ENCODE data around the gene DENND1B.
"Not testable (repeated sequence)": the region's sequence is repeated elsewhere in the genome, so short reads cannot be mapped to it uniquely, and the experiment has no call there.

DENND1B gene

DNA sequence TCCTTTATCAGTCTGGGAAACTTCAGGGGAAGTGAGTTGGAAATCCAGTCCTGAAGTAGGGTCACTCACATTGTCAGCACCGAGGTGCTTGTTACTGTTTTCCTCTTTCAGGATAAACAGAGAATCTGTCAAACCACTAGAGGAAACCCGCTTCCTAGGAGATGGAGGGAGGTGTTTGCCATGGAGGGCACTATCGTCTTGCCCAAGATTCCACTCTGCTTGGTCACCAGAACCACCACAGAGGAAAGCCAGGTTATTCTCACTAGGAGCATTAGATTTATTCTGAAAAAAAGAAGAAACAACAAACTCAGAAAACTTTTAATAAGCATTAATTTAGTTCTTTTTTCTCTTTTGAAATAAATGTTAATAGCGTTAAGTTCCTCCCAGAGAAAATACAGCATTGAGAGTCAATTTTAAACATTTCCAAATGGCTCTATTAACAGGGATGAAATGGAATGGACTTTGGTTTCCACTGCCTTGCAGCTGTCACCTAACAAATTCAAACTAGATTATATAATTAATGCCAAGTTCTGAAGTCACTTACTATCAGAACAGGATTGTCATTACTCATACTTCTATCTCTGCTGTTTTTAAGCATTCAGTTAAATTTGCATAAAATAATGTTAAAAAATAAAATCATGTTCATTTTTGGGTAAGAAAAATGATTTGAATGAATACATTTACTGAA is 264.4 kb downstream of the DENND1B start:
- H3K36me3 Mint-ChIP-seq = peaks cover 21% of the 10 kb centered on the region
- H3K4me3 Mint-ChIP-seq = no peak overlapping the region
- no peaks in the 10 kb centered on the region for H3K9me3 Mint-ChIP-seq (ENCODE audit: low read depth)
- no peaks in the 10 kb centered on the region for H3K4me1 Mint-ChIP-seq (ENCODE audit: low read depth)
- no peaks in the 10 kb centered on the region for H3K27me3 Mint-ChIP-seq
- no peak overlapping the region for H3K27ac Mint-ChIP-seq

DNA sequence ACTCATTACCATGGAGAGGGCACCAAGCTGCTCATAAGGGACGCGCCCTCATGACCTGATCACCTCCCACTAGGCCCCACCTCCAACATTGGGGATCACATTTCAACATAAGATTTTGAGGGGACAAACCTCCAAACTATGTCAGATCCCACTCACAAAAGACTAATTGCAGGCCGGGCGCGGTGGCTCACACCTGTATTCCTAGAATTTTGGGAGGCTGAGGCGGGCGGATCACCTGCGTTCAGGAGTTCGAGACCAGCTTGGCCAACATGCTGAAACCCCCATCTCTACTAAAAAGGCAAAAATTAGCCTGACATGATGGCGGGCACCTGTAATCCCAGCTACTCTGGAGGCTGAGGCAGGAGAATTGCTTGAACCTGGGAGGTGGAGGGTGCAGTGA is 278.6 kb downstream of the DENND1B start:
- Mint-ChIP-seq H3K27me3 (no peaks in the 10 kb centered on the region), H3K27ac (no peak overlapping the region), H3K4me3 (no peak overlapping the region), H3K36me3 (no peaks in the 10 kb centered on the region), H3K4me1 (ENCODE audit: low read depth) (no peaks in the 10 kb centered on the region), H3K9me3 (ENCODE audit: low read depth) (no peaks in the 10 kb centered on the region)

DNA sequence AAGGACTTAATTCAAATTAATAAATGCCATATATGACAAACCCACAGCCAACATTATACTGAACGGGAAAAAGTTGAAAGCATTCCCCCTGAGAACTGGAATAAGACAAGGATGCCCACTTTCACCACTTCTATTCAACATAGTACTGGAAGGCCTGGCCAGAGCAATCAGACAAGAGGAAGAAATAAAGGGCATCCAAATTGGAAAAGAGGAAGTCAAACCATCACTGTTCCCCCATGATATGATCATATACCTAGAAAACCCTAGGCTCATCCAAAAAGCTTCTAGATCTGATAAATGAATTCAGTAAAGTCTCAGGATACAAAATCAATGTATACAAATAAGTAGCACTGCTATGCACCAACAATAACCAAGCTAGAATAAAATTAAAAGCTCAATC is 283.8 kb downstream of the DENND1B start:
- H3K9me3 Mint-ChIP-seq (ENCODE audit: low read depth); H3K27ac Mint-ChIP-seq; H3K4me3 Mint-ChIP-seq; H3K27me3 Mint-ChIP-seq; H3K4me1 Mint-ChIP-seq (ENCODE audit: low read depth); H3K36me3 Mint-ChIP-seq: not testable (repeated sequence)

DNA sequence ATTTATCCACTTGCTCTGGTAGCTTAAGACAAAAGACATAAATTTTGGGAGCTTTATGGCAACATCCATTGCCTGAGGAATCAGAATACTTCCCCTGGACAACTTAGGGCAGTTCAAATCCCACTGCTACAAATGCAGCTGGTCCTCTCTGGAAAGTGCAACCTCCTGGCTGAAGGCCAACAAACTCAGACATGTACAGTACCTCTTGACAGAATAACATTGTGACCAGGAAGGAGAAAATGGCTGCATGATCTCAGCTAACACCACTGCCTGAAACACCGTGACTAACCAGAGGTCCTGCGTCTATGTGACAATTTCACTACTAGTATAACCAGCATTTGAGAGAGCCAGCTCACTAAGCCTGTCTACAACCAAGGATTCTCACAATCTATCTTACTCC is 288.3 kb downstream of the DENND1B start:
- Mint-ChIP-seq H3K27me3 (no peaks in the 10 kb centered on the region), H3K27ac (no peak overlapping the region), H3K36me3 (peaks cover 5% of the 10 kb centered on the region), H3K4me1 (ENCODE audit: low read depth) (peaks cover 2% of the 10 kb centered on the region), H3K4me3 (no peak overlapping the region), H3K9me3 (ENCODE audit: low read depth) (peaks cover 4% of the 10 kb centered on the region)

DNA sequence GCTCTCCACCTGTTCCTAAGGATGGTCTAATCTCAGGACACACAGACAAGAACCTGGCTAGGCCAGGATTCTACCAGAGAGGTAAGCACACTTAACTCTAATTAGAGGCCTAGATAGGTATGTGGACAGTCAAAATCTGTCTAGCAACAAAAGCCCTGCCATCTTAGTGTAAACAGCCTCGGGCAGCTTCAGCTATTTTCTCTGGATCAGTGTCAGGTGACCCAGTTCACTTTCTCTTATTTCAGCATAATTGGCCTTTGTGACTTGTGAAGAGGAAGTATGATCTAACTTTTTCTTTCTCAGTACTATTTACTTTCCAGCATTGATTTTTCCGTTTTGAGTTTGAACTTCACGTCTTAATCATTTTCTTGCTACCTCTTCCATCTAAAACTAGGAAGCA is 289.5 kb downstream of the DENND1B start:
- no peak overlapping the region for H3K4me3 Mint-ChIP-seq
- H3K27ac Mint-ChIP-seq = no peak overlapping the region
- H3K27me3 Mint-ChIP-seq = no peaks in the 10 kb centered on the region
- peaks cover 13% of the 10 kb centered on the region for H3K4me1 Mint-ChIP-seq (ENCODE audit: low read depth)
- peaks cover 5% of the 10 kb centered on the region for H3K36me3 Mint-ChIP-seq
- H3K9me3 Mint-ChIP-seq (ENCODE audit: low read depth) = peaks cover 4% of the 10 kb centered on the region

DNA sequence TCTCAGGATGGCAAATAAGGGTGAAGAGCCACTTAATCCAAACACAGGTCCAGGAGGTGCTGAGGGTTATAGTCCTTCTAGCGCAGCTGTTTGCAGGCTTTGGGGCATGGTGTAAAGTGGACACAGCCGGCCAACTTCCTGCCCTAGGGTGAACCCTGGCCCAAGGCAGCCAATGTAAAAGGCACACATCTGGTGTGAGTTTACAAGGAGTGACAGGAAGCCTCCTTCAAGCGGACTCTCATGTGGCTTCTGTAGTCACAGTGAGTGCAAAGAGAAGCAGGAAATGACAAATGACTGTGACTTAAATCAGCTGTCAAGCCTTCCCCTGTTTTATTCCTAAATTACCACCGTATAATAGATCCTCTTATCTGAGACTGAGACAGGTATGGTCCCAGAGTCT is 294.2 kb downstream of the DENND1B start:
- Mint-ChIP-seq H3K4me1 (ENCODE audit: low read depth) (peaks cover 15% of the 10 kb centered on the region), H3K36me3 (peaks cover 2% of the 10 kb centered on the region), H3K4me3 (no peak overlapping the region), H3K9me3 (ENCODE audit: low read depth) (no peaks in the 10 kb centered on the region), H3K27ac (no peak overlapping the region), H3K27me3 (no peaks in the 10 kb centered on the region)

DNA sequence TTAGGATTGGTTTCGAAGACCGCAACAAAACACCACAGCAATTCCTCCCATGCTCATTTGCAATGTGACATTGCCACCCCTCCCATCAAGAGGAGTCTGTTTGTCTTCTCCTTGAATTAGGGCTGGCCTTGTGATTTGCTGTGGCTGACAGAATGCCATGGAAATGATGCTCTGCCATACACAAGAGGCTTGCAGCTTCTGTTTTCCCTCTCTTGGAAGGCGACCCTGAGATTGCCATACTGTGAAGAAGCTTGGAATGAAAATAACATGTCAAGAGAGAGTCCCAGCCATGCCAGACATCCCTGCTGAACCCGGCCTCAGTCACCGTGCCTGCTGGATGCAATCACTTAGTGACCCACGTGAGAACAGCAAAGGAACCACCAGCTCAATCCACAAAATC is 294.8 kb downstream of the DENND1B start:
- Mint-ChIP-seq H3K4me1 (ENCODE audit: low read depth) (peaks cover 15% of the 10 kb centered on the region), H3K4me3 (no peak overlapping the region), H3K9me3 (ENCODE audit: low read depth) (no peaks in the 10 kb centered on the region), H3K36me3 (no peaks in the 10 kb centered on the region), H3K27me3 (no peaks in the 10 kb centered on the region), H3K27ac (no peak overlapping the region)

DNA sequence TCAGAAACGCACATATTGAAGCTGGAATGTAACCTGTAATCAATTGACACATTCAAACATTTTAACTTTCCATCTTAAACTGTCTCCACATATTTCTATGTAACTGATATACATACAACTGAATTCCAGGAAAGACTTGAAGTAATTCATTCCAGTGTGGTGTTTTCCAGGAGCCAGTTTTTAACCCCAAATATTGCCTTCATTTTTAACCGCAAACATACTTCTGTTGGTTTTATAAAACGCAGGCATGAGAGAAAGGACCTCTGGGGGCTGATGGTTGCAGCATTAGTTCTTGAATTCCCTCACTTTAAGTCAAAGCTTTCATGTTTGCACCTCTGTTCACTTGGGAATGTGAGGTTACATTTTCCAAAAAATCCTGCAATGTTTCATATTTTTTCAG is 303.1 kb downstream of the DENND1B start:
- H3K27me3 Mint-ChIP-seq = no peaks in the 10 kb centered on the region
- H3K27ac Mint-ChIP-seq = no peak overlapping the region

DNA sequence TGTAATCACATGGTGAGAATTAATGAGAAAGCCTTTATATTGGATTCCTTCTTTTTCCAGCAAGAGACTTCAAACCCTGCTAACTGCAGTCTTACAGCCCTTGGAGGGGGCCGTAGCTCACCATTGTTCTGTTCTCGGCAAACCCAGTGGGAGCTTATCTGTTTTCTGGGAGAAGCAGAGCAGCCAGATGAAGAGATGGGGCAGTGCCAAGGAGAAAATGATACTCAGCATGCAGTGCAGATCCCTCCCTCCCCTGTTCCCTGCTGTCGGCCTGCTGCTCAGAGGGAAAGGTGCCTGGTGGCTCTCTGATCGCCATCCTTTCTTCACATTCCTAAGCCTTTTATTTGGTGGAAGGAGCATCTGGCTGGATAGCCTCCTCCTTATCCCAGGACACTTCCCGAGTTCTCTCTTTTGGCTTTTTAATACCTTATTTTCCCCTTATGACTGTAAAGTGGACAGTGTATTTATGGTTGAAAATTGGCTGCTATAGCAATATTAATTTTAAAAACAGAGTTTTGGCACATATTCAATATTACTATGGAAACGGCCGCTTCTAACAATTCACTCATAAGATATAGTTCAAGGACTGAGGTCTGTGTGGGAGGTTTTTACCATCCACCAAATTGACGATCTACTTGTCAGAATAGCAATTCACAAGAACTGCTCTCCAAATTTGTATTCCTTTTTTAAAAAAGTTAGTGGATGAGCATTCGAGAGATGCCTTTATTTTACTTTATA is 303.9 kb downstream of the DENND1B start:
- Mint-ChIP-seq H3K36me3 (no peaks in the 10 kb centered on the region), H3K4me3 (no peak overlapping the region), H3K27me3 (no peaks in the 10 kb centered on the region), H3K27ac (no peak overlapping the region), H3K4me1 (ENCODE audit: low read depth) (no peaks in the 10 kb centered on the region), H3K9me3 (ENCODE audit: low read depth) (no peaks in the 10 kb centered on the region)

More for the DNA sequence above, 303.1 kb downstream of the DENND1B start:
- Mint-ChIP-seq H3K9me3 (ENCODE audit: low read depth) (no peaks in the 10 kb centered on the region), H3K4me1 (ENCODE audit: low read depth) (no peaks in the 10 kb centered on the region), H3K36me3 (no peaks in the 10 kb centered on the region), H3K4me3 (no peak overlapping the region)

DNA sequence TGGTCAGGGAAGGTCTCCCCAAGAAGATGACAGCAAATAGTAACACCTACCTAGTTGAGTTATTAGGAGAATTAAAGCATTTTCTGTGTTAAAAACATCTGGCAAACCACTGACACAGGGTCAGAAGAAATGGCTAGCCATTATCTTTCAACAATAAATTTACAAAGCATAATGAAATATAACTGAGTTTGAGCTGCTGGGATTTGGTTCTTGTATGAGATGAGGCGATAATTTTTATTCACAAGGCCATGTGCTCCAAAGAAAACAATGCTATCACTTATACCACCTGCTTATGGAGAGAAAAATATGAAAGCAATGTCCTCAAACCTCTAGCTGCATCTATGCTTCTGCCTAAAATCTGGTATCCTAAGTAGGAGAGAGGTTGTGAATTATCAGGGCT is 304.9 kb downstream of the DENND1B start:
- no peaks in the 10 kb centered on the region for H3K36me3 Mint-ChIP-seq

DNA sequence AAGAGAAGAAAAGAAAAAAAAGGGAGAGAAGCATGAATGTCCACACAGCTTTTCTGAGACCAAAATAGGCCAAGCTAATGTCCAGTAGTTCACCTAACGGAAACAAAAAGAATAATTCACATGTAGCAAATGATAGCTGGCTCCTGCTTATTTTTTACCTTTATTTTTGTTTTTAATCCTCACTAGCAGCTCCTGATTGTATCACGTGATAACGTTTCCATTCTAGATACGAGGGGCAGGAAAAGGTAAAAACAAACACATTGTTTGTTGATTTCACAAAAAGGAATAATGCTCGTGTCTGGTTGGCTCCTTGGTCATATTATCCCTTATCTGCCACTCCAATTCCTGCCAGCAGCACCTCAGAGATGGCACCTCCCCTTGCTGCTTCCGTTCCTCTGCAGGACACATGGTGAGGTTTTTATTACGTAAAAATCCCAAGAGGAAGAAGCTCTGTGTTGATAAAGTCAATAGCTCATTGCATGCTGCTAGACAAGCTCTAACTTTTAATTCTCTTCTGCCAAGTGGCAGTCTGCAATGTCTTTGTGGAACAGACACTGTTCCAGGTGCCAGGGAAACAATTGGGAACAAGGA is 305.6 kb downstream of the DENND1B start:
- no peaks in the 10 kb centered on the region for H3K27me3 Mint-ChIP-seq
- no peak overlapping the region for H3K27ac Mint-ChIP-seq
- no peak overlapping the region for H3K4me3 Mint-ChIP-seq
- H3K4me1 Mint-ChIP-seq (ENCODE audit: low read depth) = no peaks in the 10 kb centered on the region
- no peaks in the 10 kb centered on the region for H3K9me3 Mint-ChIP-seq (ENCODE audit: low read depth)
- H3K36me3 Mint-ChIP-seq = no peaks in the 10 kb centered on the region

More for the DNA sequence above, 304.9 kb downstream of the DENND1B start:
- H3K4me3 Mint-ChIP-seq = no peak overlapping the region
- no peak overlapping the region for H3K27ac Mint-ChIP-seq
- no peaks in the 10 kb centered on the region for H3K9me3 Mint-ChIP-seq (ENCODE audit: low read depth)
- H3K27me3 Mint-ChIP-seq = no peaks in the 10 kb centered on the region
- no peaks in the 10 kb centered on the region for H3K4me1 Mint-ChIP-seq (ENCODE audit: low read depth)

DNA sequence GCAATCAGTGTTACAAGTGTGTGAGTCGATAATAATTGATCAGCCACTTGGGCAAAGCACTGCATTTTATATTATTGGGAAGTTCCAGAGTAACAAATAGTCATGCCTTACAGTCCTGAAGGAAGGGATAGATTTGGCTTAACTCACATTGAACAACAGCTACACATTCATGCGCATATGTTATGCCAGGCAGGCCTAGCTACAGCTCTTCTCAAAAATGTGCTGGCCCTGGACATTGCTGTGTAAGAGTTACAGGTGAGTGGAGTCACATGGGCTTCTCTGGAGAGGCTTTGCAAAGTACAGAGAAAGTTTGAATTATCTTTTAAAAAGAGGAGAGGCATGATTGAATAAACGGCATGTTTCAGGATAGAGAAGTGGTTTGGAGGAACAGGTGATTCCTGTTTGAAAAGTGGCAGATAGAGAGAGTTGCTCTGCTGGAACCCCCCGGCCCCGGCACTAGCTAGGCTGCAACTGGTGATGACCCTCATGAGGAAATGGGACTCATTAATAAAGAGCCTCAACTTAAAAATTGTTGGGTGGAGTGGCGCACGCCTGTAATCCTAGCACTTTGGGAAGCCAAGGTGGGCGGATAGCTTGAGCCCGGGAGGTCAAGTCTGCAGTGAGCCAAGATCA is 306.6 kb downstream of the DENND1B start:
- Mint-ChIP-seq H3K4me3 (no peak overlapping the region), H3K9me3 (ENCODE audit: low read depth) (no peaks in the 10 kb centered on the region), H3K27ac (no peak overlapping the region), H3K27me3 (no peaks in the 10 kb centered on the region), H3K4me1 (ENCODE audit: low read depth) (no peaks in the 10 kb centered on the region), H3K36me3 (no peaks in the 10 kb centered on the region)

DNA sequence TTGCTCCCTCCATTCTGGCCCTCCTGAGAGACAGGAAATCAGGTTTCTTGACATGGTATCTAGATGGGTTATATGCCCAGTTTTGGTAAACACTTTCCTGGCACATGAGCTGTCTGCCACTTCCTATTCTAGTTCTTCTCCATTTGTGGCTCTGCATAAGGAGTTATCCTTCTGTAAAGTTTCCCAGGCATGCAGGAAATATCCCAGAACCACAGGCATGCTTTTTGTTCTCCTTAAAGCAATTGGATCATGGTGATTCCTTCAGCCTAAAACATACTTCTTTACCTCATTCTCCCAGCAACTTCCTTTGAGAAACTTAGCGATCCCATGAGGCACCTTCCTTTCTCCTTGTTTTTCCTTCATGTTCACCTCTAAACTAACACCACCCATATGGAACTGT is 307.4 kb downstream of the DENND1B start:
- no peaks in the 10 kb centered on the region for H3K36me3 Mint-ChIP-seq
- H3K9me3 Mint-ChIP-seq (ENCODE audit: low read depth) = no peaks in the 10 kb centered on the region

DNA sequence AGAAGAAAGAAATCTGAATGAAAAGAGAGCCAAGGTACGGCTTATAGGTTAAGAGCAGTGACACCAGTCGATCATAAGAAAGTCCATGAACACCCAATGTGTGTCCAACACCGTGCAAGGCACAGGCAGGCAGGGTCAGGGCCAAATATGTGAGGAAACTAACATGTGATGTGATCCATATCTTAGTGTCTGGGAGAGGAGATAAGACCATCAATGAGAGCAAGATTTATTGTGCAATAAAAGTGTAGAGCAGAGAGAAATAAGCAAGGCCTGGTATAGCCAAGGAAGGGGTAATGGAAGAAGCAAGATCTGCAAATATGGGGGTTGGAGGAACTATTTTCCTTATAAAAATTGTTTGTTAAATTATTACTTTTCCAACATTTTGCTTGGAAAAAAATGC is 308.5 kb downstream of the DENND1B start:
- Mint-ChIP-seq H3K4me3 (no peak overlapping the region), H3K4me1 (ENCODE audit: low read depth) (no peaks in the 10 kb centered on the region), H3K27ac (no peak overlapping the region), H3K9me3 (ENCODE audit: low read depth) (no peaks in the 10 kb centered on the region), H3K27me3 (no peaks in the 10 kb centered on the region), H3K36me3 (no peaks in the 10 kb centered on the region)

More for the DNA sequence above, 307.4 kb downstream of the DENND1B start:
- H3K27me3 Mint-ChIP-seq = no peaks in the 10 kb centered on the region
- no peaks in the 10 kb centered on the region for H3K4me1 Mint-ChIP-seq (ENCODE audit: low read depth)
- no peak overlapping the region for H3K27ac Mint-ChIP-seq
- no peak overlapping the region for H3K4me3 Mint-ChIP-seq

All from activated naive CD8-positive, alpha-beta T cell (primary cell).